HG02588 (cell line): Measurements from ENCODE around the gene DMXL1.
A peak's percentile ranks its signal among the peaks of the same experiment; 100 is the strongest.

Experiments
- ATAC-seq: cut with Tn5 transposase; IDR thresholded peaks from one replicate; pipeline ENCODE4 v1.9.1; 2021; ENCODE audit warnings: mild to moderate bottlenecking, moderate library complexity; ENCODE audit not compliant: unreplicated experiment

Gene DMXL1

DNA sequence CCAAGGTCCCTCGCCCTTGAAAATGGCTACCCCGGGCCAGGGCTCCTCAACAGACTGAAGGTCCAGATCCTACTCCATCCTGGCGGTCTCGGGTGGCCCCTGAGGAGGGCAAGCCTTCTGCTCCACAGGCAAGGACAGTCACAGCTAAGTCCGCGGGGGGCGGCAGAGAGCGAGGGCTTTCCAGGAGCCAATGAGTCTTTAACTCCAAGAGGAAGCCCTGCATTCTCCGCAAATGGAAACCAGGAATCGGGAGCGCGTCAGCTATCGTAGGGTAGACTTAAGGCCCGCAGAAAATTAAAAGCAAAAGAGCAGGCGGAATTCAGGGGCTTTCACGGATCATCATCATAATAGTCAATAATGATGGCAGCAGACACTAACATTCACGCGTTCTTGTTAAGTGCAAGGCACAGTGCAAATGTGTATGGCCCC, 197.1 kb downstream of the DMXL1 start:
- ATAC-seq = peak; percentile 61

DNA sequence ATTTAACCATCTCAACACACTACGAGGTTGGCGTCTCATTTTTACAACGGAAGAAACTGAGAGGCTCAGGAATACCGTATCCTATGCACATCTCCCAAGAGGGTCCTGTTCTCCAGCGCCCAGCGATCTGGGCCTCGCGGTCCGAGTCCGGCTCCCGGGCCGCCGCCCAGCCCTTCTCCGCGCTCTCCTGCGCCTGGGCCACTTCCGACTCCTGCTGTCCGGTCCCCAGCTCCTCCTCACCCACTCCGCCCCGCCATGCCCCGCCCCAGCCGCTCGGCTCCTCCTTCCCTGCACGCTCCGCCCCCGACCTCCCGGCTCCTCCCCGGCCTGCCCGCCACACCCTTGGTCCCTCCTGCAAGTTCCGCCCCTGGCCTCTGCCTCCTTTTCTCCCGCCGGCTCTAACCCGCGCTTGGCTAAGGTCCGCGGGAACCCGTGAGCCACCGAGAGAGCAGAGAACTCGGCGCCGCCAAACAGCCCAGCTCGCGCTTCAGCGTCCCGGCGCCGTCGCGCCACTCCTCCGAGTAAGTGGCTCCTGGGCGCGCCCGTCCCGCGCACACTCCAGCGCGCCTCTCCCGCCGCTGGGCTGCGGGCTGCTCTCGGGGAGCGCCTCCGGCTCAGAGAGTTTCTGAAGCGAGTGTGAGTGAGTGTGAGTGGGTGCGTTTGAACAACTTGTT, 197.6 kb downstream of the DMXL1 start:
- ATAC-seq = peak; percentile 92

DNA sequence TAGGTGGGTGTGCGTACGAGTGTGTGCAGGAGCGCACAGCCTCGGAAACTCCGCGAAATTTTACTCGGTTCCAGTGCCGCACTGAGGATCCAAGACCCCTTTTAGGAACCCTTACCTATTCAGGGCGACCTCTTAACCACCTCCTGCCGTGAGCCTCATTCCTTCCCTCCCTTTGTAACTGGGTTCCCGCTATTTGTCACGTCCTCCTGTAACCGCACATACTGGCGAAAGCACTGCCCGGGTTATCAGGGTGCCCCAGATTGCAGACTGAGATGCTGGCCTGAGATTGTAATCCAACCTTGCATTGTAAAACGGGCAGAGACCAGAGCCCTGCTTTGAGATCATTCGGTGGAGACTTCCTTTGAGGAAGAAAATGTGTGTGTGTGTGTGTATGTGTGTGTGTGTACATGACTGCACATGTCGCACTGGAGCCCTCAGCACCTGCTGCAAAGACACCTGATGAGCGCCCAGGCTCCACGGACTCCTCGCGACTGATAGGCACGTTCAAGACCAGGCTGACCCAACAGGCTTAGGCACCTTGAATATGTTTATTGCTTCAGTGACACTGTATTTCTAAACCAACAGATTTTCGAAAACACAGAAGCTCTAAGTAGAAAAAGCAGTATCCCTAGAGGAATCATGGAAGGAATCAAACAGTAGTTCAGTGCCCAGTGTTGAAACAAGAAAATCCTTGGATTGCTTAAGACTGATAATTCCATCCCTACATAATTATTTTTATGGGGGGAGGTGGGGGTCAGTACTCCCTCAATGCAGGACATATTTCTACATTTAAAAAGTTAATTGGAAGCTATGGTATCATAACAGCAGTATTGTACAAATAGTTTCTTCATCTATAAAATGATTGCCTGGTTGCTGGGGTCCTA, 198.4 kb downstream of the DMXL1 start:
- ATAC-seq = peak; percentile 4

DNA sequence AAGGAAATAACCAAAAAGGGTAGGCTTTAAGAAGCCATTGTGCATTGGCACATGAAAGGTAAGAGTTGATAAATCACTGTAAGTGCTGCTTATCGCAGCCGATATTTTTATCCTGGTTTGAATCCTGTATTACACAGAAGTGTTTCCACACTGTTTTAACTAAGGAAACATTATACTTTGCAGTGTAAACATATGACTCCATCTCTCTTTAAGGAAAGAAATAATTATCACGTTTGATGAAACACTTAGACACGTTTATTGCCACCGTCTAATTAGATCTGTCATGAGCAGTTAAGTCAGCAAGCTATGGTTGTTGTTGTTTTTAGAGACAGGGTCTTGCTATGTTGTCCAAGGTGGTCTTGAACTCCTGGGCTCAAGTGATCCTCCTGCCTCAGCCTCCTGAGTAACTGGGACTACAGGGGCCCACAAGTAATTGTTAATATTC, 199.3 kb downstream of the DMXL1 start:
- no peak for ATAC-seq

DNA sequence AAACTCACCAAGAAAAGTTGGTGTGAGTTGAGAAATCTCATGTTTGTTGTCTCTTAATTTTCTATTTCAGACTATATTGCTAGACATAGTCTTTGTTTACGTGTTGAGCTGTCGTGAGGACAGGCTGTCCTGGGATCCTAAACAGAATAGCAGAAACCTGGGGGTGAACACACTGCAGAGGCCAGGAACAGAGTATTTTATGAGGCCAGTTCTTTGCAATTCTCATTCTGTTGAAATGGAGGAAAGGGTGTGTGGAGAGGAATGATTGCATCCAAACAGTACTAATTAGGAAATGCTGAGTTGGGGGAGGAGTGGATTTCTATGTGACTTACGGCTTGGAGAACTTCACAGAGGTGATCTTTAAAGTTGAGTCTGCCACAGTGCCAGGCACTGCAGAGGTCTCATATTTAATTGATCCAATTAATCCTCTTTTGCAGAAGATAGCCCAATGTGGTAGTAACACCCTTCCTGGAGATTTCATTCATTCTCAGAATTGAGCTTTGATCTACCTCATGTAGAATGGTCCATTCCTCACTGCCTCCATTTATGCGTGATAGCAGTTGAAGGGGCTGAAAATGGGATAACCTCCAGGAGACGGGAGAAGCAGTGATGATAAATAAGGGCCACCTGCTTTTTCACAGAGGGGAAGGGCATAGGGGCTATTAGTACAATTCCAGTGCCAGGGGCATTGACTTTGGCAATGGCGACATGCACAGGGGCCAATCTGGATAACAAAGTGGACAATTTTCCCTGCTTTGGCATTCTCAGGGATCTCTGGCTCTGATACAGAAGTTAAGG, 200.3 kb downstream of the DMXL1 start:
- ATAC-seq = no peak

DNA sequence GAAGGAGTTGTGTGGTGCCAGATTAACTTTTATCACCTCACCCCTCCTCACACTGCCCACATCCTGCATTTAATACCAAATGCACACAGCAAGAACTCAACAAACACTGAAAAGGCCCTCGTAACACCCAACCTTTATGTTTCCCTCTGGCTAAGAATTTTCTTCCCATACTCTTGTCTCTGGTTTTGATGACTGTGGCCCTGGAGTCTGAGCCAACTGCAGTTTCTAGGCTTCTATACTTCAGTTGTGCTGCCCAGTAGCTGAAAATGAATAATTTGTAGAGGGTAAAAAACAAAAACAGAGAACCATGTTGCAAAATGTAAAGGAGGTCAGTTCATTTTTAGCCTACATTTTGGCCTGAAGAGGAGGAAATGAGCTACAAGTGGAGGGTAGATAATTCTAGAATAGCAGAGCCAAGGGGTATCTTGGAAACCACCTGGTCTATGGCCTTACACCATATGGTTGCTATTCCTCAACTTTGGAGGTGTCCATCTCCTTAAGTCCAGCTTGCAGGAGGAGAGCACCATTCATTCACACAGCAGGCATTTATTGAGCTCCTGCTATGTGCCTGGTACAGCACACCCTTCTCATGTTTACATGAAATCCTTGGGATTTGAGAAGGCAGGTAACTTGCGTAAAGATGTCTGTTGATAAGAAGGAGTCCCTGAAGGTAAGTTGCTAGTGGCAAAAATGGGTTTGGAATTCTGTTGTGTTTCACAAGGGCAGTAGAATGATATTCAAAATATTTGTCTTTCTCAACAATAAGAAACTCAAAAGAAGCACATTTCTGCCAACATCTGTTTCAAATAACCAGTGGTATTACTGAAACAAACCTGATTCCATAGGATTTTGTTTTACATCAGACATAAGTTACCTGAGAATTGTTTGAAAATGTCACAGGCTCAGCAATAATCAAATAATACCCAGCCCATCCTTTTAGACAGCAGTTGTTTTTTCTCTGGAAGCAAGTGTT, 201.2 kb downstream of the DMXL1 start:
- ATAC-seq = no peak

DNA sequence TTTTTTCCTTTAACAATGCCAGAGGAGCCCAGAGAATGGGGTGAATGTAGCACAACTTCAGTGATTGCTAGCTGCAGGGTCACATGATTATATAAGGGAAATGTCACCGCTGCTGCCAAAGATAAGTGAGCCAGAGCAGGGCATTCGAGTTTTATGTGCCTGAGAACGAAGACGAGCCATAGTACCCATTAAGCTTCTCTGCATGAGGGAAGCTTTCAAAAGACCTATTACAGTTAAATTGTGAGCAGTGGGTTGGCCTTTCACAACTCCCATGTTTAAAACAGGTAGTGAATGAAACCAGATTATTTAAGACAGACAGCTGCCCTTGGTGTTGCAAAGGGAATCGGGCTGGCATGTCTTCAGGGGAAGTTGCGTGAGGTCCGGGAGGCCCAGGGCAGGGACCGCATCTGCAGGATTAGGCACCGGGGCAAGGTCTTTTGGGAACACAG, 202.5 kb downstream of the DMXL1 start:
- ATAC-seq = no peak

DNA sequence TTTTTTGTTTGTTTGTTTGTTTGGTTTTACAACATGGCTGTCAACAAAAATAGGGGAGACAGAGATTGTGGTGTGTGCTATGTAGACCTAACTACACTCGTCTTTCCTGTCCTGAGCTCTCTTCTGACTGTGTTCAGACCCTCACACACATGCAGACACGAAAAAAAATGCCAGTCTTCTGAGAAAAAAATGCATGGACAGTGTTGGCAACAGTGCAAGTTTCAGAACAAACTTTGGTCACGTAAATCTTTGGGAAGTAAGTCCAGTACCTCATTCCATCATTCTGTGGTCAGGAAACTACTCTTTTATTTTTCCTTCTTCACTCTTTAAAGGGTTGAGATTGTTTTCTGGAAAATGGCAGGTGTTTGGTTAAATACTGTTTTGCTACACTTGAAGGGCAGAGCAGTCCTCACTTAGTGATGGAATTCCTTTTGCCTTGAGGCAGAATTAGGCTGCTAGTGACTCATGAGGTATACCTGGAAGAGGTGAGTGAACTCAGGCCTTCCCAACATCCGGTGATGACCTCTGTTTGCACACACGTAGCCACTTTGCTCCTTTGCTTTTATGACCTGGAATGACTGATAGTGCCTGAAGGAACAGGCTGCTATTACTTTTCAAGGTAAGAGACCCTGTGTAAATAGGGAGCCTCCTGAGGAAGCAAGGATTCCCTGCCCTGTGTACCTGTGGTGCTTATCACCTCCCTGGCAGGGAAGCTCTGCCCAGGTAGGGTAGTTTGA, 203.3 kb downstream of the DMXL1 start:
- no peak for ATAC-seq

DNA sequence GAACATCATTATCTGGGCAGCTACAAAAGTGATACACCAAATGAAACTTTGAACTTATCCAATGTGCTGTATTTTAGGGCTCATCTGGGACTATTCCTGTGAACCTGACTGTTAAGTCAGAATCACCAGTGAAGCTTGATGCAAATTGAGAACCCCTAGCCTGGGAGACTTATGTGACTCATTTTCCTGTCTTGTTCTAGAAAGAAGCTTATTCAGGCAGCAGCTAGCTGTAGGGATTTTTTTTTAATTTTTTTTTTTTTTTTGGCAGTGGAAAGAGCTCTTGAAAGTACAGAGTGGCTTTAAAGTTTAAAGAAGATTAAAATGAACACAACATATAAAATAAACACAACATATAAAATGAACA, 203.9 kb downstream of the DMXL1 start:
- no peak for ATAC-seq

DNA sequence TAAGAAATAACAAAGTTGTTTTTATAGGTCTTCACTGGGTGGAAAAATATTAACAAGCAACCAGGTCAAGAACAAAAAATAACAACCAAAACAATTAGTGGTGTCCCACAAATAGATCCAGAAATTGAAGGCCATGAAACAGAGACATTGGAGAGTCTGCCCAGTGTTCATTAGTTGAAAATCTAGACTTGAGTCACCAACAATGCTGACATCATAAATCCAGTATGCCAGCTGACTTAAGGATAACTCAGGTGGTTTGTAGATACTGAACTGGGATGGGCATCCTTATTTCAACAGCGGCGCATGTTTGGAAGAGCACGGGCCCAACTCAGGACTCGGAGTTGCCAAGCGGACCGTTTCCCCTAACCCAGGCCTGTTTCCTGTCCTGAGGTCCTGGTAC, 204.3 kb downstream of the DMXL1 start:
- ATAC-seq = no peak

DNA sequence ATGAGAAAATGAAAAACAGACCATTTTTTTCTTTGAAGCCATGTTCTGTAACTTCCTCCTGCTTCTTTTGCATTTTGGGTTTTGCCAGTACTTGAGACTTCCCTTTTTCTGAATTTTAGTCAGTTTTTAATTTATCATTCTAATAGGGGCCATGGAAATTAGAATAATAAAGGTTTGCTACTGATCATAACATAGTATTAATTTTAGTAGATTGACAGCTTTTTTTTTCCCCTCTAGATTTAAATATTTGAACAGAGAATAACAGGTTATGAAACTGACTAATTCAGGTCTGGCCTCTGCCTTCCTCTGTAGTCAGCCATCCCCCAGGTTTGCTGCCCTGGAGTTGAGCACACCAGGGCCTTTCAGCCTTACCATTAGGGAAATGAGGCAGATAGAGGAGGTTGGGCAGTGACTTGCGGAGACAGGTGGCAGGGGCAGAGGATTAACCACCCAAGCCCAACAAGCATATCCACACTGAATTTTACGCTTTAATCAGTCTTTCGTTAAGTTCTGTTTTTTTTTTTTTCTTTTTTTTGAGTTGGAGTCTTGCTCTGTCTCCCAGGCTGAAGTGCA, 204.8 kb downstream of the DMXL1 start:
- ATAC-seq = peak; percentile 87

DNA sequence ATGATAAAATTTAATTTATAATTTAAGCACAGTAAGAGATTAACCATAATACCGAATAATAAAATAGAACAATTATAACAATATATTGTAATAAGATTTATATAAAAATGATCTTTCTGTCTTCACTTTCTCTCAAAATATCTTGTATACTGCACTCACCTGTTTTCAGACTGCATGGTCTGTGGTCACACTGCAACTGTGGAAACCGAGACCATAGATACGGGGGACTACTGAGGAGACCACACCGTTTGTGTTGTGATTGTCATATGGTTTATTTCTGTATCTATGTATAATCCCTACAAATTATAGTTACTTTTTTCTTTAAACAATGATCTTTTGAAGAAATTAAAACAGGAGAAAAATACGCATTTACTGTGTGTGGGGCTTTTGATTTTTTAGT, 206.1 kb downstream of the DMXL1 start:
- ATAC-seq = no peak

DNA sequence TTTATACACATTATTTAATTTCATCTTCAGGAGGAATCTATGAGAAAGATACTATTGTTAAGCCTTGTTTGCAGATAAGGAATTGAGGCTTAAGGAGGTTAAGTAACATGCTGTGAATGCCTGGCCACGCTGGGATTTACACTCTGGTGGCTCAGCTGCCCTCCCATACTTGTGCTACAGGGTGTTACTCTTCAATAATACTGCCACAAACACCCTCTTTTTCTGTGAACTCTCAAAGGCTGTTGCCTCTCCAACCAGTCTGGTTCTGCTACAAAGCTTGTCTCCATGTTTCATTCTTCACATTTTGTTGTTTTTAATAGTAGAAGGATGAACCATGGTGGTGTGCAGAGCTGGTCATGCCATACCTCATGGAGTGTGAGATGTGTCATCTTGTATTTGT, 208.2 kb downstream of the DMXL1 start:
- ATAC-seq = no peak

DNA sequence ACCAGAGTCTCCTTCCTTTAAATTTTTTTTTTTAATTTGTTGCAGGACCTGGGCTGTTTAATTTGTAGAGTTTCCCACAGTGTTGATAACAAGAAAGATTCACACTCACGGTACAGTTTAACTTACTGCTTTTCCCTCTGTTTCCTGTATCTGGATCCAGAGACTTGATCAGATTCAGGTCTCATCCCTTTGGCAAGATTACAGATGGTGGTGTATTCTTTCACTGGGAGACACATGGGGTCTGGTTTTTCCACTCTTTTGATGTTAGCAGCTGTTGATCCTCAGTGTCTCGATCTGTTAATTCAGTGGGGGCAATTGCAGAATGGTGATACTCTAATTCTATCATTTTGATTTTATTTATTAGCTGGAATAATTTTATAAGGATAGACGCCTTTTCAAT, 209.5 kb downstream of the DMXL1 start:
- ATAC-seq = no peak

DNA sequence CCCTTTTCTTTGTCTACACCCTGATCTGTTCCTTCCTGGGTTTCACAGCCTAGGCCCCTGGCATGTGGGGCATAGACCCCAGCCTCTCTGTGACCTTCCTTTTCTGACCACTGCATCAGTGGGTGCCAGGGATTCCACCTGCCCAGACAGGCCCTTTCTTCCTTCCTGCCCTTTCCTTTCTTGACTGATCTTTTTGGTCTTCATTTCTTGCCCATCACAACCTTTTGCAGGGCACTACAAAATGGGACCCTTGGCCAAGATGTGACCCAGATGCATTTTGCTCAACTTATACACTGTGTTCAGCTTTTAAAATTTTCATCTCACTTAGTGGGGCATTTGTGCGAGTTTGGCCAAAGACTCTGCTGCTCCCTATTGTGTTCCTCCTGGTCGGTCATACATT, 211.7 kb downstream of the DMXL1 start:
- ATAC-seq = no peak

DNA sequence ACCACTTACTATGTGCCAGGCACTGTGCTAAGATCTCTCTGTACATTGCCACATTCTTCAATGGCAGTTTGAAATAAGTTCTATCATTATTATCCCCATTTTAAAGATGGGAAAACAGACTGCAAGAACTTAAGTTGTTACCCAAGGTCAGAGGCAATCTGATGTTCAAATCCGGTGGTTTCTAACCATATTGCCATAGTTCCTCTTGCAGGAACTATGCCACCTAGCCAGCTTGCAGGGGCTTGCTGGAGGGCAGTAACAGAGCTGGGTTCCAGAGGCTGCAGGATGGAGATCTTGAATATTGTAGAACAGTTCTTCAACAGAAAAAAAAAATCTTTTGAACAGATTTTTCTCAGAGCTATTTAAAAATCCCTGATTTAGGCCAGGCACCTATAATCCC, 213.1 kb downstream of the DMXL1 start:
- ATAC-seq = no peak

DNA sequence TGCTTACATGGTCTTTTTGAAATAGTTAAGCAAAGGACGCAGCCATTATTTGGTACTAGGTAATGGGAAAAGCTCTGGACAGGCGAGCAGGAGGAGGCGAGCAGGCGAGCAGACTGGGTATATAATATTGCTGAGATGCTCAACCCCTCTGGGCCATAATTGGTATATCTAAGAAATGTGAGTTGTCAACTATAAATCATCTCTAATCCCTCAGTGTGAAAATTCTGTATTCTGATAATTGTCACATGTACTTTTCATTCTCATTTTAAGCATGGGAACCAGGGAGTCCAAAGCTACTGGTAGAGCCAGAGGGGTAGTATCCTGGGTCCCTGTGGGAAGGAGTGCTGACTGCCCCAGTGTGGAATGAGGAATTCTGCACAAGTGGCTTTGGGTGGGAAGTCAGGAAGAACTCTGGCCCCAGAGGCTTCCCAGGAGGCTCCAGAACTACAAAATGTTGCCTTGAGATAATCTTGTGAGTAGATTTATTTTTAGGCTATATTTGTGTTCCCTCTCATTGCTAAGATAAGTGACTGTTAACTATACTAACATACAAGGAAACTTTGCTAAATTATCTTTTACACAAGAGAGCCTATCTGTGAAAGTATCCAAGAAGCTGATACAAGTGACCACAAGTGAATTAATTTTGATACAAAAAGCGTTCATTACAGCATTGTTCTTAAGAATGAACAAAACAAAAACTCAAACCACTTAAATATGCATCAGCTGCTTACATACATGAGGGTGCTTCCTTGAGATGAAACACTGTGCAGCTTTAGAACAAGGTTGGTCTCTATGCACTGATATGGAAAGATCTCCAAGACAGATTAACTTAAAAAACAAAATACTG, 214.4 kb downstream of the DMXL1 start:
- ATAC-seq = no peak
